Stimulated activated CD4-positive, alpha-beta T cell treated with anti-CD3 and anti-CD28 coated beads, Interleukin-2, amount 100 ng/mL, for 4 hours (primary cell): ENCODE results near the gene TRABD2B.

Source experiments
- DNase-seq: peaks from one replicate; pipeline ENCODE4 v3.0.0-alpha.2; 2020; ENCODE audit warnings: low read depth

The TRABD2B gene

GRCh38 chr1:47997289-47998200 is at the start of gene TRABD2B:
Gene TRABD2B (minus strand): TSS chr1:47997385.
- peak; percentile 17 for DNase-seq

- DNase-seq: no peak
Measured at GRCh38 chr1:48044311-48044710, 47.1 kb upstream of the TRABD2B start.

DNA sequence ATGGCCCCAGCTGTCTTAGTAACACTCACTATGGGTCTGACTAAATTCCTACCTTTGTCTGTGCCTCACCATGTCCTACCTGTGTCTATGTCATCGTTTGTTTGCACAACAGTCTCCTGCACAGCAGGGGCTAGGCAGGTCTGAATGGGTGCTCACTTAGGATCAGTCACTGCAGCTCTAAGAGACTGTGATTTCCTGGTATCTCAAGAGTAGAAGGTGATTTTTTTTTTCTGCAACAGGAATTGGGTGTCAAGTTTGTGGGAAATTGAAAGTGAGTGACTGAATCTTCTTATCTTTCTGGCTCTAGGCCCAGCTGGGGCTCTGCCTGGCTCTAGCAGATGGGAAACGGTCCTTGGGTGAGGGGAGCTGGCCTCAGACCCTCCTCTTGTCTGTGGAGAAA is 46.4 kb upstream of the TRABD2B start:
- DNase-seq: no peak

- DNase-seq: no peak
Measured at GRCh38 chr1:48040154-48040553, 43.0 kb upstream of the TRABD2B start.

DNA sequence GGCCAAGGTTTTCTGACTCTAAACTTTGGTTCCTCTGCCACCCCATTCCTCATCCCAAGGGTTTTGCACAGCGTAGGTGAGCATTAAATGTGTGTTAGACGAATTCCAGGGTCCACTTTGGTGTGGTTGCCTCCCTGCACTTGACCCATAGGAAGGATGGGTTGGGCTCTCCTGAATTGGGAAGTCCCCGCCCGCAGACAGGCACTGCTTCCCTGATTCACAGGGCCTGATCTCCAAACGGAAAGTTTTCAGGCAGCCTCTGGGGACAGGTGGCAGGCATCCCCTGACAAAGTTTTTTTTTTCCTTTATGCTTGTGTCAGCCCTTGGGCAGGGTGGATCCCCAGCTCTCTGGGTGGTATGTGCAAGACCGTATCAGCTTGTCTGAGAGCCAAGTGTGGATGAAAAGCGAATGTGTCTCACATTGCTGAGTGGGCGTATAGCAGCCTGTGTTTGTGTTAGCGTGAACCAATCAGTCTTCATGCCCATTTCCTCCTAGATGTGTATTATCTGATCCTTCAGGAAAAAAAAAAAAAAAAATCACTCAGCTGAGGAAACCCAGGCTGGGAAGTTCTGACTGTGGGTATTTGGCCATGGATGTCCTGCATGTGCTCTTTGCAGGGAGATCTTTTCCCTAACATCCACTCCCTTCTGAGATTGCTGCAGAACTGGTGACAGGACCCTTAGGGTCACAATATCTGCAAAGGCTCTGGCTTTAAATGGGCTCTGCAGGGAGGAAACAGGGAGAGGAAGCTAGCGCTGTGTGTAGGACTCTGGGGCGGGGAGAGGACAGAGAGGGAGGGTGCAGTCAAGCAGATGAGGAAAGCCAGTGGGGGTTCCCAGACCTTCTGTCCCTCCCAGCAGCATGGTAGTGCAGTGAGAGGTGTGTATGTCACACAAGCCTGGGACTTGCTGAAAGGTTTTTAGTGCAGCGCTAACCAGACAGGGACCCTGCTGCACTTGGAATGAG is 42.2 kb upstream of the TRABD2B start:
- DNase-seq: no peak

- no peak for DNase-seq
Measured at GRCh38 chr1:48038270-48038767, 41.1 kb upstream of the TRABD2B start.

GRCh38 chr1:48036710-48037355 is 39.6 kb upstream of the TRABD2B start:
- no peak for DNase-seq

- DNase-seq: no peak
Measured at GRCh38 chr1:48035371-48036141, 38.4 kb upstream of the TRABD2B start.

GRCh38 chr1:48033495-48034045 is 36.4 kb upstream of the TRABD2B start:
- DNase-seq: no peak

DNA sequence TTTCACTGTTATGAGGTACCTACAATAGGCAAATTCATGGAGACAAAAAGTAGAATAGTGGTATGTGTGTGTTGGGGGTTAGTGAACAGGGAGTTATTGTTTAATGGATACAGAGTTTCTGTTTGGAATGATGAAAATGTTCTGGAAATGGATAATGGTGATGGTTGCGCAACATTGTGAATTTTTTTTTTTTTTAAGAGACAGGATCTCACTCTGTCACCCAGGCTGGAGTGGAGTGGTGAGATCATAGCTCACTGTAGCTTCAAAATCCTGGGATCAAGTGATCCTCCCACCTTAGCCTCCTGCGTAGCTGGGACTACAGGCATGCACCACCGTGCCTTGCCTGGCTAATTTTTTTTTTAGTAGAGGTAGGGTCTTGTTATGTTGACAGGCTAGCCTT is 34.5 kb upstream of the TRABD2B start:
- DNase-seq: no peak

GRCh38 chr1:48030696-48031365 is 33.6 kb upstream of the TRABD2B start:
- no peak for DNase-seq

DNA sequence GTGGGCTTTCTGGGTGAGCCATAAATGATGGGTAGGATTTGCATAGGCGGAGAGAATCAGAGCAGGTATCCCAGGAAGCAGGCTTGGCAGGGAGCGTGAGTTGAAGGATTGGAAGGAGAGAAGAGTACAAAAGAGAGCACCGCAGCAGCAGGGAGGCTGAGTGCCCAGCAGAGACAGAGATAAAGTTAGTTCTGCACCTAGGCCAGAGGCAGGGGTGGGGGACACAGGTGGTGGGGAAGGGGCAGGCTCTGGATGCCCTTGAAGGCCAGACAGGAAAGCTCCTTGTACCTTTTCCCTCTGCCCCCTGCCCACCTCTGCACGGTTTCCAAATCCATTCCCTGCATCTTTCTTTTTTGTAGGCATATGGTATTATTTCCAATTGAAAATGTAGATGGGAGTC is 33.0 kb upstream of the TRABD2B start:
- no peak for DNase-seq

GRCh38 chr1:48028218-48029069 is 31.3 kb upstream of the TRABD2B start:
- DNase-seq: no peak

DNA sequence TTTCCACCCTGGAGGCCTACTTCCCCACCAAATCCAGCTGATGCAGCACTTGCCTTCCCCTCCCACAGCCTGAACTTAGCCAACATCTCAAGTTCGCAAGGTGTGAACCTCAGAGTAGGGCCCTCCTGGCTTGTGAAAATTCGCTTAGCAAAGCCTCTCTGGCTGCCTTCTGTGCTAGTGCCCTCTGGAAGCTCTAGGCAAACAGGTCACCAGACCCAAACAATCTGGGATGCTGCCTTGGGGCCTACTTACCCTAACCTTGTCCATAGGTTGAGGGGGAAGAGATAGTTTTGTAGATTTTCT is 30.3 kb upstream of the TRABD2B start:
- DNase-seq: no peak

DNA sequence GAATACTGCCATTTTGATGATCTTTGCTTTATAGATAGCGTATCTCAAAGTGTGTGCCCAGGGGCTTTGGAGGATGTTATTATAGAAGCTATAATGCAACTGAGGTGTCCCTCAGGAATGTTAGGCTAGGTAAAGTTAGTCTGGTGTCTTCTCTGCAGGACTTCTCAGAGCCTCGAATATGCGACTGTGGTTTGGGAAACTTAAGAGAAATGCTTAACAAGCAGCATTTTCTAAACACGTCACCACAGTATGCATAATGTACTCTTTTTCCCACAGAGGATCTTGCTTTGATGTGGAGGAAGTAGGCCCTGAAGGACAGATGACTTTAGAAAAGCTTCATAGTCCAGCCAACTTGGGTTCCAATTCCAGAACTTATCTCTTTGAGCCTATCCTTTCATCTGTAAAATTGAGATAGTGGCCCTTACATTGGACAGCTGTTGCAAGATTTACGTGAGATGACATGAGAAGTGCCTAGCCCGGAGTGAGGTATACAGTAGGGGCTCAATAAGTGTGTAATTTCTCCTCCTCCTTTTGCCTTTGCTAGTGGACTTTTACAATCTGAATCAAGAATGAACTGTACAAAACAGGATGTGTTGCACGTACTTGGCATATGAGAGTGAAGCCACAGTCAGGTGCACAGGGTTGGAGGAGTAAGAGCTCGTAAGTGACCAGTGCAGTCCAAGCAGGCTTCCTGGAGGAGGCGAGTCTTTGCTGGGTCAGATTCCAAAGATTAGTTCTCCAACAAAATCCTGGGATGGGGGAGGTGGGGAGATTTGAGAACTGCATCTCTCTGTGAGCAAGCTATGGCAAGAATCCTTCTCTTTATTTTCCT is 29.7 kb upstream of the TRABD2B start:
- DNase-seq: no peak

DNA sequence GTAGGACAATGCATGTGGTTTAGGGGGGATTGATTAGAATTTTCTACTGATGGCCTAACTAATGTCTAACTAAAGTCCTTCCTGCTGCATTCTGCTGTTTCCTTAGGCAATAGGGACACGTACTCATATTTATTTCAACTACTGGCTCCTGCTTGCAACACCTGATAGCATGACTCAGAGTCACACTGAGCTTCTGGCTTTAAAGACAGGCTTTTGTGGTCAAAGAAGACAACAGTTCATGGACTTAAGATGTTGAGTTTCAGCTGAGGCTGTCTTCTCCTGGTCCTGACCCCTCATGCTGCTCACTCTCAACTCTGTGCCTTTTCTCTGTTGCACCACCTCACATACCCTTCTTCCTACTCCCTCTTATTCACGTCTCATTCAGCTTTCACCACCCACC is 29.1 kb upstream of the TRABD2B start:
- no peak for DNase-seq

GRCh38 chr1:48025076-48025475 is 27.9 kb upstream of the TRABD2B start:
- DNase-seq: no peak

- no peak for DNase-seq
Measured at GRCh38 chr1:48023488-48023887, 26.3 kb upstream of the TRABD2B start.

GRCh38 chr1:48022306-48022705 is 25.1 kb upstream of the TRABD2B start:
- DNase-seq: no peak
